Right atrium auricular region (tissue), 2 donors: ENCODE results near the gene KIAA1958. TPM values are rescaled to one million over a fixed set of nuclear protein-coding genes. Genes with fewer than 3 reads are reported as not detected.

Experiments
- DNase-seq: peaks from one replicate; pipeline ENCODE4 v3.0.0-alpha.2; 2019; ENCODE audit warnings: low spot score
- H3K27ac ChIP-seq, 2 donors: fragments of 200-600 bp; sonication (generic); 1 replicate in 1 of 2; 2 replicates in 1 of 2; pipeline ENCODE4 v1.5.1; 2016 to 2019
- H3K27me3 ChIP-seq, 2 donors: fragments of 200-600 bp; sonication (generic); one replicate each; pipeline versions ENCODE4 v1.5.1 to v1.6.0; 2017 to 2019
- H3K36me3 ChIP-seq: fragments of 200-600 bp; sonication (generic); one replicate; pipeline ENCODE4 v1.5.1; 2016
- H3K4me1 ChIP-seq, 2 donors: fragments of 200-600 bp; sonication (generic); one replicate each; pipeline versions ENCODE4 v1.5.1 to v1.6.0; 2017 to 2019
- H3K4me3 ChIP-seq, 2 donors: fragments of 200-600 bp; sonication (generic); 1 replicate in 1 of 2; 2 replicates in 1 of 2; pipeline ENCODE4 v1.5.1; 2017 to 2019; ENCODE audit warnings: mild to moderate bottlenecking in 1 of 2, moderate library complexity in 1 of 2
- H3K9me3 ChIP-seq, 2 donors: fragments of 200-600 bp; sonication (generic); one replicate each; pipeline ENCODE4 v1.5.1; 2019
- CTCF ChIP-seq, 2 donors: fragments of 200-600 bp; sonication (generic); IDR thresholded peaks; one replicate each; pipeline ENCODE4 v1.5.1; 2019; ENCODE audit warnings: antibody characterized with exemption in 2 of 2
- total RNA-seq, 2 donors: library from RNA; depleted of rRNA; stranded (reverse); fragments of >200 nt; gene quantifications; one replicate each; pipeline ENCODE4 v1.1.0, GENCODE V29; 2016

Gene KIAA1958
- total RNA-seq, 2 donors from 2014 or later = 1.9 to 4.1 TPM

- Histone ChIP-seq H3K4me3 (no peak overlapping the region), H3K9me3 (no peaks in the 10 kb centered on the region), H3K27ac (no peak overlapping the region), H3K4me1 (peaks cover 0 to 21% of the 10 kb centered on the region in 2 donors), H3K36me3 (no peaks in the 10 kb centered on the region), H3K27me3 (no peaks in the 10 kb centered on the region)
- no peak for DNase-seq
- TF ChIP-seq CTCF (IDR thresholded peaks at IDR 0.05) = no peak
Measured at GRCh38 chr9:112553256-112553826, 66.7 kb downstream of the KIAA1958 start.

GRCh38 chr9:112554516-112554915 lies 67.9 kb downstream of the KIAA1958 start:
- no peak for TF ChIP-seq CTCF (IDR thresholded peaks at IDR 0.05)
- Histone ChIP-seq H3K36me3 (no peaks in the 10 kb centered on the region), H3K9me3 (no peaks in the 10 kb centered on the region), H3K4me1 (peaks cover 0 to 21% of the 10 kb centered on the region in 2 donors), H3K4me3 (no peak overlapping the region), H3K27ac (no peak overlapping the region), H3K27me3 (no peaks in the 10 kb centered on the region)
- DNase-seq = no peak

- no peak for TF ChIP-seq CTCF (IDR thresholded peaks at IDR 0.05)
- DNase-seq = no peak
- H3K27ac ChIP-seq = no peak overlapping the region
- H3K9me3 ChIP-seq = no peaks in the 10 kb centered on the region
- no peaks in the 10 kb centered on the region for H3K27me3 ChIP-seq
- H3K4me3 ChIP-seq = no peak overlapping the region
- no peaks in the 10 kb centered on the region for H3K36me3 ChIP-seq
- H3K4me1 ChIP-seq = peaks cover 0 to 21% of the 10 kb centered on the region in 2 donors
Measured at GRCh38 chr9:112555101-112555643, 68.5 kb downstream of the KIAA1958 start.

DNA sequence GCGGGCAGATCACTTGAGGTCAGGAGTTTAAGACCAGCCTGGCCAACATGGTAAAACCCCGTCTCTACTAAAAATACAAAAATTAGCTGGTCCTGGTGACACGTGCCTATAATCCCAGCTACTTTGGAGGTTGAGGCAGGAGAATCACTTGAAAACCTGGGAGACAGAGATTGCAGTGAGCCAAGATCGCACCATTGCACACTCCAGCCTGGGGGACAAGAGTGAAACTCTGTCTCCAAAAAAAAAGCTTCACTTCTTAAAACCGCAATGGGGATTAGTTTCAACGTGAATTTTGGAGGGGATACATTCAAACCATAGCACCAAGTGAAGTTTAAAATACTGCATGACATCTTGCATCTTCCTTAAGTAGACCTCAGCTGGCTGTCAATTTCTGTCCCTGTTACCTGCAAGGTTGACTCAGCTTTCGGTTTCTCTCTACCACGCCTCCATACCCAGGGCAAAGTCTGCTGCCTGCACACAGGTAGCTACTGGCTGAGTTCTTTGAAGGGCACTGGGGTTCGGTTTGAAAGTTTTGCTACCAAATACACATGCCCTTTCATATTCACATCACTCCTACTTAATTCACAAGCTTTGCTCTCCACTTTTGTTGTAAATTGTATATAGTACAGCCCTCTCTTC lies 69.3 kb downstream of the KIAA1958 start:
- Histone ChIP-seq H3K36me3 (no peaks in the 10 kb centered on the region), H3K9me3 (no peaks in the 10 kb centered on the region), H3K4me3 (no peak overlapping the region), H3K4me1 (peaks cover 0 to 21% of the 10 kb centered on the region in 2 donors), H3K27ac (no peak overlapping the region), H3K27me3 (no peaks in the 10 kb centered on the region)
- TF ChIP-seq CTCF (IDR thresholded peaks at IDR 0.05) = no peak
- DNase-seq = no peak

DNA sequence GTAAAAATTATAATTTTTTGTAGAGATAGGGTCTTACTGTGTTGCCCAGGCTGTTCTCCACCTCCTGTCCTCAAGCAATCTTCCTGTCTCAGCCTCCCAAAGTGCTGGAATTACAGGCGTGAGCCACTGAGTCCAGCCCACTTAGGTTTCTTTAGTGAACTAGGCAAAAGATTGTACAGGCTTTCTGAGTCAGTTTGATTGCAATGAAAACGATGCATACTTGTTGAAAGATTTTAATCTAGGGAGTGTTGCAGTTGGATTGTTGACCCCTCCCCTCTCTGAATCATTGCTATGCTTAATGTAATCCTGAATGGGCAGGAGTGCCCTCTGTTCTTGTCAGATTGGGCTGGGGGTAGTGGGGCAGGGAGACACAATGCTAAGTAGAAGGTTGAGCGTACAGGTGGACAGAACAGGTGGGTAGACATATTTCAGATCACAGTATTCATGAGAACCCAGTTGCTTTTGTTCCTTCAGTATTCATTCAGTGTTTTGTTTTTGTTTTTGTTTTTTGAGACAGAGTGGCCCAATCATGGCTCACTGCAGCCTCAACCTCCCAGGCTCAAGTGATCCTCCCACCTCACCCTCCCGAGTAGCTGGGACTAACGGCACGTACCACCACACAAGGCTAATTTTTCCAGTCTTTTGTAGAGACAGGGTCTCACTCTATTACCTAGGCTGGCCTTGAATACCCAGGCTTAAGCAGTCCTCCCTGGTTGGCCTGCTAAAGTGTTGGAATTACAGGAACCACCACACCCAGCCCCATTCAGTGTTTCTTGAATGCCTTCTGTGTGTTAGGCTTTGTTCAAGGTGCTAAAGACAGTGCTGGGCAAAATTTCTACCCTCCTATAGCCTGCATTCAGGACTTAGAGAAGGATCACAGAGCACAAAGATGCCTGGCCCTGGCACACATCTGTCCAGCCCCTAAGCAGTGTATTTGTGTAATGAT lies 70.1 kb downstream of the KIAA1958 start:
- Histone ChIP-seq H3K27me3 (no peaks in the 10 kb centered on the region), H3K4me1 (peaks cover 0 to 18% of the 10 kb centered on the region in 2 donors), H3K9me3 (no peaks in the 10 kb centered on the region), H3K36me3 (no peaks in the 10 kb centered on the region), H3K27ac (no peak overlapping the region), H3K4me3 (no peak overlapping the region)
- no peak for TF ChIP-seq CTCF (IDR thresholded peaks at IDR 0.05)
- DNase-seq = no peak
